Lower leg skin (tissue), 4 donors: ENCODE measurements around the gene KMT2D. TPM values are rescaled to one million over a fixed set of nuclear protein-coding genes. Genes with fewer than 3 reads are reported as not detected.

Experiments used
- DNase-seq, 2 donors: peaks; one replicate each; pipeline ENCODE4 v3.0.0-alpha.2; 2019; ENCODE audit warnings: low spot score in 2 of 2
- H3K4me3 ChIP-seq: fragments of 200-600 bp; sonication (generic); 2 replicates; pipeline ENCODE4 v1.5.1; 2017; ENCODE audit warnings: mild to moderate bottlenecking, low read depth; ENCODE audit not compliant: poor library complexity, severe bottlenecking
- CTCF ChIP-seq, 3 donors: fragments of 450-650 bp; IDR thresholded peaks; one replicate each; pipeline ENCODE4 v1.5.1; 2016; ENCODE audit warnings: antibody characterized with exemption in 3 of 3, mild to moderate bottlenecking in 3 of 3, moderate library complexity in 2 of 3
- POLR2A ChIP-seq, 2 donors: fragments of 450-650 bp; IDR thresholded peaks; one replicate each; pipeline ENCODE4 v1.6.1; 2016 to 2017; ENCODE audit warnings: antibody characterized with exemption in 2 of 2, mild to moderate bottlenecking in 1 of 2, moderate library complexity in 1 of 2
- WGBS, 2 donors: methylation state at CpG; one replicate each; pipeline ENCODE4 v1.1.5; 2018; 5-methylcytosine and 5-hydroxymethylcytosine counted together
- intact Hi-C: fragments of 100-400 bp; cut with DNase I; formaldehyde crosslinking; loops from one replicate; pipeline ENCODE4 v1.15.0; 2023; ENCODE audit warnings: low total_unique reads
- total RNA-seq, 4 donors: library from RNA; depleted of rRNA; stranded (reverse); fragments of >200 nt; gene quantifications; one replicate each; pipeline ENCODE4 v1.1.0, GENCODE V29; 2016

Gene KMT2D
- total RNA-seq, 4 donors from 2014 or later, result 43.2 to 169 (median 79.6) TPM

- no peak for DNase-seq
- 93% methylated on average over 10 of the region's 10 CpGs for WGBS, 2 donors
- H3K4me3 ChIP-seq, result no peak overlapping the region
- intact Hi-C loops, result no loop called here
- TF ChIP-seq POLR2A (IDR thresholded peaks at IDR 0.05) (no peak), CTCF (IDR thresholded peaks at IDR 0.05) (no peak)
Observed at GRCh38 chr12:49048953-49049352, 11.6 kb downstream of the KMT2D start.

- intact Hi-C loops, result no loop called here
- WGBS, 2 donors, result 93 to 96% methylated on average over 12 of the region's 12 CpGs
- H3K4me3 ChIP-seq, result no peak overlapping the region
- no peak for DNase-seq
- TF ChIP-seq POLR2A (IDR thresholded peaks at IDR 0.05) (no peak), CTCF (IDR thresholded peaks at IDR 0.05) (no peak)
Observed at GRCh38 chr12:49046129-49046895, 14.3 kb downstream of the KMT2D start.

GRCh38 chr12:49044660-49045059 lies 15.9 kb downstream of the KMT2D start:
- no peak overlapping the region for H3K4me3 ChIP-seq
- intact Hi-C loops, result no loop called here
- WGBS, 2 donors, result 96 to 98% methylated on average over 12 of the region's 12 CpGs
- TF ChIP-seq POLR2A (IDR thresholded peaks at IDR 0.05), result no peak
- TF ChIP-seq CTCF (IDR thresholded peaks at IDR 0.05), result no peak
- no peak for DNase-seq

- H3K4me3 ChIP-seq, result no peak overlapping the region
- intact Hi-C loops, result no loop called here
- 54 to 61% methylated on average over 11 of the region's 11 CpGs for WGBS, 2 donors
- no peak for TF ChIP-seq CTCF (IDR thresholded peaks at IDR 0.05)
- no peak for TF ChIP-seq POLR2A (IDR thresholded peaks at IDR 0.05)
- DNase-seq, result no peak
Observed at GRCh38 chr12:49043856-49044258, 16.7 kb downstream of the KMT2D start.

- TF ChIP-seq POLR2A (IDR thresholded peaks at IDR 0.05) (no peak), CTCF (IDR thresholded peaks at IDR 0.05) (no peak)
- 92 to 98% methylated on average over 2 to 4 of the region's 4 CpGs for WGBS, 2 donors
- intact Hi-C loops, result no loop called here
Observed at GRCh38 chr12:49043241-49043640, 17.4 kb downstream of the KMT2D start.

More at GRCh38 chr12:49043241-49043640, 17.4 kb downstream of the KMT2D start:
- DNase-seq, result no peak
- H3K4me3 ChIP-seq, result no peak overlapping the region
